ENCODE measurements around the gene ACTR2. TPM values are rescaled to one million over a fixed set of nuclear protein-coding genes. Genes with fewer than 3 reads are reported as not detected.

Gene ACTR2
- total and polyA plus RNA-seq, 11 donors, result 28.2 to 216 (median 109) TPM

GRCh38 chr2:65311049-65311448, 83.4 kb downstream of the ACTR2 start:
- Histone ChIP-seq H3K36me3 (peaks cover 0 to 50% (median 43%) of the 10 kb centered on the region in 9 donors), H3K4me1 (peaks cover 0 to 35% (median 20%) of the 10 kb centered on the region in 12 donors), H3K27me3 (no peaks in the 10 kb centered on the region), H3K27ac (peak overlapping the region in 11 of 12 donors; percentile 30 to 79 (median 50)), H3K4me3 (no peak overlapping the region), H3K9me3 (no peaks in the 10 kb centered on the region)
- WGBS, 4 donors, result 70 to 78% (median 76%) methylated on average over 6 of the region's 6 CpGs
- ATAC-seq (no peak), DNase-seq (no peak)
- intact Hi-C loops (cut with DNase I), result loop anchor here in 7 of 10 donors (2.0 to 10.0 kb wide), 10 partner anchors 41 to 236 kb away; partner anchors contain the start of gene SPRED2 (in 3 of the 7)
- no peak for TF ChIP-seq POLR2A (IDR thresholded peaks at IDR 0.05)

- TF ChIP-seq POLR2A (IDR thresholded peaks at IDR 0.05) (no peak), CTCF (IDR thresholded peaks at IDR 0.05) (no peak)
- peaks cover 0 to 37% (median 22%) of the 10 kb centered on the region in 12 donors for H3K4me1 ChIP-seq
- H3K36me3 ChIP-seq, result peaks cover 0 to 55% (median 48%) of the 10 kb centered on the region in 9 donors
- H3K4me3 ChIP-seq, result no peak overlapping the region
- no peaks in the 10 kb centered on the region for H3K27me3 ChIP-seq
- no peak for DNase-seq
- intact Hi-C loops (cut with DNase I), result loop anchor here in 7 of 10 donors (2.0 to 10.0 kb wide), 10 partner anchors 41 to 236 kb away; partner anchors contain the start of gene SPRED2 (in 3 of the 7)
- H3K27ac ChIP-seq, result peak overlapping the region in 11 of 12 donors; percentile 30 to 79 (median 50)
- ATAC-seq, result no peak
- WGBS, 4 donors, result 92 to 96% (median 94%) methylated on average over 7 of the region's 7 CpGs
- no peaks in the 10 kb centered on the region for H3K9me3 ChIP-seq
Observed at GRCh38 chr2:65311596-65311995, 84.0 kb downstream of the ACTR2 start.

GRCh38 chr2:65313126-65313953, 85.7 kb downstream of the ACTR2 start:
- no peak overlapping the region for H3K4me3 ChIP-seq
- peaks cover 0 to 38% (median 19%) of the 10 kb centered on the region in 12 donors for H3K4me1 ChIP-seq
- peak overlapping the region in 5 of 12 donors; percentile 20 to 44 (median 34) for H3K27ac ChIP-seq
- no peaks in the 10 kb centered on the region for H3K27me3 ChIP-seq
- ATAC-seq, result peak in 1 of 4 donors; percentile 36
- peaks cover 0 to 61% (median 51%) of the 10 kb centered on the region in 9 donors for H3K36me3 ChIP-seq
- H3K9me3 ChIP-seq, result no peaks in the 10 kb centered on the region
- TF ChIP-seq POLR2A (IDR thresholded peaks at IDR 0.05) (no peak), CTCF (IDR thresholded peaks at IDR 0.05) (peak in 8 of 12 donors; percentile 9 to 31 (median 23))
- WGBS, 4 donors, result 88 to 91% (median 90%) methylated on average over 38 to 52 of the region's 52 CpGs
- intact Hi-C loops (cut with DNase I), result loop anchor here in 6 of 10 donors (5.0 to 10.0 kb wide), 8 partner anchors 39 to 234 kb away; partner anchors contain the start of gene SPRED2 (in 2 of the 6)
- peak in 3 of 5 donors; percentile 31 to 67 (median 44) for DNase-seq

- ATAC-seq (no peak), DNase-seq (no peak)
- TF ChIP-seq CTCF (IDR thresholded peaks at IDR 0.05) (no peak), POLR2A (IDR thresholded peaks at IDR 0.05) (no peak)
- Histone ChIP-seq H3K4me3 (no peak overlapping the region), H3K36me3 (peaks cover 0 to 64% (median 51%) of the 10 kb centered on the region in 9 donors), H3K27me3 (no peaks in the 10 kb centered on the region), H3K27ac (no peak overlapping the region), H3K9me3 (no peaks in the 10 kb centered on the region), H3K4me1 (peaks cover 0 to 38% (median 19%) of the 10 kb centered on the region in 12 donors)
- 97 to 98% (median 98%) methylated on average over 24 of the region's 24 CpGs for WGBS, 4 donors
- intact Hi-C loops (cut with DNase I), result loop anchor here in 6 of 10 donors (5.0 to 10.0 kb wide), 8 partner anchors 38 to 233 kb away; partner anchors contain the start of gene SPRED2 (in 2 of the 6)
Observed at GRCh38 chr2:65313954-65314256, 86.3 kb downstream of the ACTR2 start.
